ENCODE data around the gene TRHDE.

TRHDE gene

GRCh38 chr12:72330784-72331183 is 58.6 kb downstream of the TRHDE start:
- DNase-seq = no peak

- no peak for DNase-seq
These were observed 65.2 kb downstream of the TRHDE start for GRCh38 chr12:72337382-72337781.

GRCh38 chr12:72337946-72338345 is 65.8 kb downstream of the TRHDE start:
- DNase-seq = no peak

- DNase-seq = no peak
These were observed 66.3 kb downstream of the TRHDE start for GRCh38 chr12:72338437-72338836.

GRCh38 chr12:72346363-72346944 is 74.3 kb downstream of the TRHDE start:
- DNase-seq = peak; percentile 38 to 74

GRCh38 chr12:72349491-72349890 is 77.3 kb downstream of the TRHDE start:
- DNase-seq = no peak

- no peak for DNase-seq
These were observed 87.2 kb downstream of the TRHDE start for GRCh38 chr12:72359416-72359815.

GRCh38 chr12:72365151-72365550 is 93.0 kb downstream of the TRHDE start:
- DNase-seq = no peak

- DNase-seq = no peak
These were observed 94.1 kb downstream of the TRHDE start for GRCh38 chr12:72366255-72366654.

GRCh38 chr12:72368298-72368697 is 96.1 kb downstream of the TRHDE start:
- no peak for DNase-seq

GRCh38 chr12:72368719-72369422 is 96.7 kb downstream of the TRHDE start:
- no peak for DNase-seq

- DNase-seq = no peak
These were observed 97.3 kb downstream of the TRHDE start for GRCh38 chr12:72369423-72369959.

- DNase-seq = no peak
These were observed 108.3 kb downstream of the TRHDE start for GRCh38 chr12:72380441-72380840.

GRCh38 chr12:72388322-72388721 is 116.2 kb downstream of the TRHDE start:
- no peak for DNase-seq

GRCh38 chr12:72390146-72390545 is 118.0 kb downstream of the TRHDE start:
- no peak for DNase-seq

- no peak for DNase-seq
These were observed 133.9 kb downstream of the TRHDE start for GRCh38 chr12:72406111-72406510.

- no peak for DNase-seq
These were observed 160.0 kb downstream of the TRHDE start for GRCh38 chr12:72432037-72432604.

GRCh38 chr12:72433298-72433697 is 161.1 kb downstream of the TRHDE start:
- DNase-seq = no peak

- no peak for DNase-seq
These were observed 162.8 kb downstream of the TRHDE start for GRCh38 chr12:72434999-72435398.

GRCh38 chr12:72442217-72442616 is 170.0 kb downstream of the TRHDE start:
- DNase-seq = no peak

- DNase-seq = no peak
These were observed 172.0 kb downstream of the TRHDE start for GRCh38 chr12:72444125-72444524.

GRCh38 chr12:72444566-72444965 is 172.4 kb downstream of the TRHDE start:
- no peak for DNase-seq

- no peak for DNase-seq
These were observed 175.9 kb downstream of the TRHDE start for GRCh38 chr12:72448089-72448488.

- DNase-seq = no peak
These were observed 176.6 kb downstream of the TRHDE start for GRCh38 chr12:72448805-72449204.

Measured in NCI-H446 (cell line).